GM21423 (cell line): ENCODE data around the gene ADCYAP1R1.

Source experiments
- ATAC-seq: cut with Tn5 transposase; IDR thresholded peaks from one replicate; pipeline ENCODE4 v1.9.1; 2021; ENCODE audit warnings: mild to moderate bottlenecking, moderate library complexity; ENCODE audit not compliant: unreplicated experiment

The ADCYAP1R1 gene

GRCh38 chr7:31066516-31067130, 14.5 kb downstream of the ADCYAP1R1 start:
- no peak for ATAC-seq

- ATAC-seq, result no peak
These were observed 15.4 kb downstream of the ADCYAP1R1 start for GRCh38 chr7:31067491-31067890.

- ATAC-seq, result no peak
These were observed 16.0 kb downstream of the ADCYAP1R1 start for GRCh38 chr7:31068006-31068675.

- ATAC-seq, result no peak
These were observed 17.9 kb downstream of the ADCYAP1R1 start for GRCh38 chr7:31069860-31070555.

GRCh38 chr7:31070991-31071644, 19.0 kb downstream of the ADCYAP1R1 start:
- no peak for ATAC-seq

GRCh38 chr7:31071645-31072029, 19.5 kb downstream of the ADCYAP1R1 start:
- no peak for ATAC-seq

- ATAC-seq, result no peak
These were observed 21.4 kb downstream of the ADCYAP1R1 start for GRCh38 chr7:31073326-31074119.

GRCh38 chr7:31074120-31074383, 21.9 kb downstream of the ADCYAP1R1 start:
- no peak for ATAC-seq

GRCh38 chr7:31074403-31075085, 22.4 kb downstream of the ADCYAP1R1 start:
- ATAC-seq, result no peak

GRCh38 chr7:31075086-31075405, 22.9 kb downstream of the ADCYAP1R1 start:
- ATAC-seq, result no peak

- no peak for ATAC-seq
These were observed 23.9 kb downstream of the ADCYAP1R1 start for GRCh38 chr7:31076051-31076450.

- ATAC-seq, result no peak
These were observed 24.7 kb downstream of the ADCYAP1R1 start for GRCh38 chr7:31076641-31077310.

- no peak for ATAC-seq
These were observed 25.6 kb downstream of the ADCYAP1R1 start for GRCh38 chr7:31077484-31078362.

- ATAC-seq, result no peak
These were observed 26.4 kb downstream of the ADCYAP1R1 start for GRCh38 chr7:31078363-31078990.

GRCh38 chr7:31079126-31079823, 27.2 kb downstream of the ADCYAP1R1 start:
- ATAC-seq, result no peak

- no peak for ATAC-seq
These were observed 27.9 kb downstream of the ADCYAP1R1 start for GRCh38 chr7:31079824-31080511.

- no peak for ATAC-seq
These were observed 28.7 kb downstream of the ADCYAP1R1 start for GRCh38 chr7:31080763-31081162.

- ATAC-seq, result no peak
These were observed 29.9 kb downstream of the ADCYAP1R1 start for GRCh38 chr7:31082017-31082416.
